Esophagus squamous epithelium (tissue), 4 donors: ENCODE measurements around the gene COMTD1.

ENCODE experiments used
- CTCF ChIP-seq, 6 experiments: fragments of 450-650 bp in 4 of 6; fragments of 200-600 bp in 2 of 6; sonication (generic) in 2 of 6; IDR thresholded peaks; one replicate each; pipeline ENCODE4 v1.5.1; 2016 to 2019; ENCODE audit warnings: antibody characterized with exemption in 6 of 6, mild to moderate bottlenecking in 4 of 6, moderate library complexity in 4 of 6
- POLR2A ChIP-seq, 4 donors: fragments of 450-650 bp; IDR thresholded peaks; one replicate each; pipeline ENCODE4 v1.6.1; 2017; ENCODE audit warnings: antibody characterized with exemption in 4 of 4, mild to moderate bottlenecking in 4 of 4, moderate library complexity in 3 of 4

- TF ChIP-seq CTCF (IDR thresholded peaks at IDR 0.05) = no peak
- no peak for TF ChIP-seq POLR2A (IDR thresholded peaks at IDR 0.05)
Measured at GRCh38 chr10:75186310-75186709, 49.4 kb downstream of the COMTD1 start.
